ENCODE measurements around the gene ACOT12.

The ACOT12 gene

GRCh38 chr5:81418606-81419005 is 24.7 kb upstream of the ACOT12 start:
- Histone ChIP-seq H3K4me3 (ENCODE audit: low read length) (no peak overlapping the region), H3K4me1 (ENCODE audit: low read length) (no peaks in the 10 kb centered on the region), H3K9me3 (ENCODE audit: insufficient read depth, low read length) (no peaks in the 10 kb centered on the region), H3K4me2 (ENCODE audit: low read length) (no peak overlapping the region), H3K79me2 (ENCODE audit: low read length) (no peaks in the 10 kb centered on the region), H4K20me1 (ENCODE audit: insufficient read depth, low read length) (no peaks in the 10 kb centered on the region), H3K27me3 (ENCODE audit: low read depth, low read length) (no peaks in the 10 kb centered on the region), H2AFZ (ENCODE audit: low read depth, low read length) (no peak overlapping the region), H3K36me3 (replicated peaks; ENCODE audit: low read depth, low read length) (no peaks in the 10 kb centered on the region), H3K27ac (ENCODE audit: low read length) (no peak overlapping the region), H3K9ac (ENCODE audit: low read length) (no peak overlapping the region)
- no peak for TF ChIP-seq EZH2phosphoT487 (IDR thresholded peaks at IDR 0.05; ENCODE audit: low read depth)
- TF ChIP-seq CTCF (IDR thresholded peaks at IDR 0.05; ENCODE audit: low read depth, low read length) = no peak

GRCh38 chr5:81417052-81417451 is 23.1 kb upstream of the ACOT12 start:
- H2AFZ ChIP-seq (ENCODE audit: low read depth, low read length) = no peak overlapping the region
- no peaks in the 10 kb centered on the region for H3K9me3 ChIP-seq (ENCODE audit: insufficient read depth, low read length)
- no peaks in the 10 kb centered on the region for H3K4me1 ChIP-seq (ENCODE audit: low read length)
- no peak overlapping the region for H3K4me2 ChIP-seq (ENCODE audit: low read length)
- no peaks in the 10 kb centered on the region for H4K20me1 ChIP-seq (ENCODE audit: insufficient read depth, low read length)
- no peak for TF ChIP-seq CTCF (IDR thresholded peaks at IDR 0.05; ENCODE audit: low read depth, low read length)
- TF ChIP-seq EZH2phosphoT487 (IDR thresholded peaks at IDR 0.05; ENCODE audit: low read depth) = no peak
- no peak overlapping the region for H3K4me3 ChIP-seq (ENCODE audit: low read length)
- H3K79me2 ChIP-seq (ENCODE audit: low read length) = no peaks in the 10 kb centered on the region
- no peak overlapping the region for H3K27ac ChIP-seq (ENCODE audit: low read length)
- no peak overlapping the region for H3K9ac ChIP-seq (ENCODE audit: low read length)
- no peaks in the 10 kb centered on the region for H3K27me3 ChIP-seq (ENCODE audit: low read depth, low read length)
- H3K36me3 ChIP-seq (replicated peaks; ENCODE audit: low read depth, low read length) = no peaks in the 10 kb centered on the region

- H3K27me3 ChIP-seq (ENCODE audit: low read depth, low read length) = no peaks in the 10 kb centered on the region
- no peaks in the 10 kb centered on the region for H3K79me2 ChIP-seq (ENCODE audit: low read length)
- no peaks in the 10 kb centered on the region for H3K4me1 ChIP-seq (ENCODE audit: low read length)
- H3K9me3 ChIP-seq (ENCODE audit: insufficient read depth, low read length) = no peaks in the 10 kb centered on the region
- H3K27ac ChIP-seq (ENCODE audit: low read length) = no peak overlapping the region
- H2AFZ ChIP-seq (ENCODE audit: low read depth, low read length) = no peak overlapping the region
- no peak overlapping the region for H3K4me2 ChIP-seq (ENCODE audit: low read length)
- no peaks in the 10 kb centered on the region for H4K20me1 ChIP-seq (ENCODE audit: insufficient read depth, low read length)
- TF ChIP-seq EZH2phosphoT487 (IDR thresholded peaks at IDR 0.05; ENCODE audit: low read depth) = no peak
- TF ChIP-seq CTCF (IDR thresholded peaks at IDR 0.05; ENCODE audit: low read depth, low read length) = no peak
- no peak overlapping the region for H3K9ac ChIP-seq (ENCODE audit: low read length)
- H3K36me3 ChIP-seq (replicated peaks; ENCODE audit: low read depth, low read length) = no peaks in the 10 kb centered on the region
- H3K4me3 ChIP-seq (ENCODE audit: low read length) = no peak overlapping the region
These were observed 16.0 kb upstream of the ACOT12 start for GRCh38 chr5:81409896-81410295.

- no peaks in the 10 kb centered on the region for H3K9me3 ChIP-seq (ENCODE audit: insufficient read depth, low read length)
- no peaks in the 10 kb centered on the region for H3K4me1 ChIP-seq (ENCODE audit: low read length)
- no peaks in the 10 kb centered on the region for H3K27me3 ChIP-seq (ENCODE audit: low read depth, low read length)
- H3K79me2 ChIP-seq (ENCODE audit: low read length) = no peaks in the 10 kb centered on the region
- no peak overlapping the region for H3K27ac ChIP-seq (ENCODE audit: low read length)
- TF ChIP-seq CTCF (IDR thresholded peaks at IDR 0.05; ENCODE audit: low read depth, low read length) (no peak), EZH2phosphoT487 (IDR thresholded peaks at IDR 0.05; ENCODE audit: low read depth) (no peak)
- no peaks in the 10 kb centered on the region for H4K20me1 ChIP-seq (ENCODE audit: insufficient read depth, low read length)
- no peak overlapping the region for H3K4me3 ChIP-seq (ENCODE audit: low read length)
- no peak overlapping the region for H2AFZ ChIP-seq (ENCODE audit: low read depth, low read length)
- H3K4me2 ChIP-seq (ENCODE audit: low read length) = no peak overlapping the region
- H3K9ac ChIP-seq (ENCODE audit: low read length) = no peak overlapping the region
- H3K36me3 ChIP-seq (replicated peaks; ENCODE audit: low read depth, low read length) = no peaks in the 10 kb centered on the region
These were observed 15.4 kb upstream of the ACOT12 start for GRCh38 chr5:81409361-81409760.

All from OCI-LY3 (cell line).